ENCODE results near the gene MAP1S.

DNA sequence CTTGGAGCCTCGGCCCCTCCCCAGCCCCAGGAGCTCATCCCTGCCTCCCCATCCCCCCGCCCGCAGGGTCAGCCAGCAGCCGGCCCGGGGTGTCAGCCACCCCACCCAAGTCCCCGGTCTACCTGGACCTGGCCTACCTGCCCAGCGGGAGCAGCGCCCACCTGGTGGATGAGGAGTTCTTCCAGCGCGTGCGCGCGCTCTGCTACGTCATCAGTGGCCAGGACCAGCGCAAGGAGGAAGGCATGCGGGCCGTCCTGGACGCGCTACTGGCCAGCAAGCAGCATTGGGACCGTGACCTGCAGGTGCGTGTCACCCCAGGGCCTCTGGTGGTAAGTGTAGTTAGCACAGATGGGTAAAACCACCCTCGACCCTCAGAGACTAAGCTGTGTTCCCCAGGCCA is 13.8 kb downstream of the MAP1S start:
- TF ChIP-seq, protein P1, sequence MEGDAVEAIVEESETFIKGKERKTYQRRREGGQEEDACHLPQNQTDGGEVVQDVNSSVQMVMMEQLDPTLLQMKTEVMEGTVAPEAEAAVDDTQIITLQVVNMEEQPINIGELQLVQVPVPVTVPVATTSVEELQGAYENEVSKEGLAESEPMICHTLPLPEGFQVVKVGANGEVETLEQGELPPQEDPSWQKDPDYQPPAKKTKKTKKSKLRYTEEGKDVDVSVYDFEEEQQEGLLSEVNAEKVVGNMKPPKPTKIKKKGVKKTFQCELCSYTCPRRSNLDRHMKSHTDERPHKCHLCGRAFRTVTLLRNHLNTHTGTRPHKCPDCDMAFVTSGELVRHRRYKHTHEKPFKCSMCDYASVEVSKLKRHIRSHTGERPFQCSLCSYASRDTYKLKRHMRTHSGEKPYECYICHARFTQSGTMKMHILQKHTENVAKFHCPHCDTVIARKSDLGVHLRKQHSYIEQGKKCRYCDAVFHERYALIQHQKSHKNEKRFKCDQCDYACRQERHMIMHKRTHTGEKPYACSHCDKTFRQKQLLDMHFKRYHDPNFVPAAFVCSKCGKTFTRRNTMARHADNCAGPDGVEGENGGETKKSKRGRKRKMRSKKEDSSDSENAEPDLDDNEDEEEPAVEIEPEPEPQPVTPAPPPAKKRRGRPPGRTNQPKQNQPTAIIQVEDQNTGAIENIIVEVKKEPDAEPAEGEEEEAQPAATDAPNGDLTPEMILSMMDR (IDR thresholded peaks at IDR 0.05; ENCODE audit: insufficient read depth, low read length) = no peak
- TF ChIP-seq GABPA (IDR thresholded peaks at IDR 0.05; ENCODE audit: low read depth) (no peak), REST (IDR thresholded peaks at IDR 0.05; ENCODE audit: insufficient replicate concordance, low read depth) (no peak)

Measured in HL-60 (cell line).